NCI-H524 treated with DMSO at 0.1 percent for 48 hours (cell line): Measurements from ENCODE around the gene STK40.

Source experiments
- DNase-seq: peaks from one replicate; lab custom pipeline; 2025; lab: John Stamatoyannopoulos, UW

The STK40 gene

DNA sequence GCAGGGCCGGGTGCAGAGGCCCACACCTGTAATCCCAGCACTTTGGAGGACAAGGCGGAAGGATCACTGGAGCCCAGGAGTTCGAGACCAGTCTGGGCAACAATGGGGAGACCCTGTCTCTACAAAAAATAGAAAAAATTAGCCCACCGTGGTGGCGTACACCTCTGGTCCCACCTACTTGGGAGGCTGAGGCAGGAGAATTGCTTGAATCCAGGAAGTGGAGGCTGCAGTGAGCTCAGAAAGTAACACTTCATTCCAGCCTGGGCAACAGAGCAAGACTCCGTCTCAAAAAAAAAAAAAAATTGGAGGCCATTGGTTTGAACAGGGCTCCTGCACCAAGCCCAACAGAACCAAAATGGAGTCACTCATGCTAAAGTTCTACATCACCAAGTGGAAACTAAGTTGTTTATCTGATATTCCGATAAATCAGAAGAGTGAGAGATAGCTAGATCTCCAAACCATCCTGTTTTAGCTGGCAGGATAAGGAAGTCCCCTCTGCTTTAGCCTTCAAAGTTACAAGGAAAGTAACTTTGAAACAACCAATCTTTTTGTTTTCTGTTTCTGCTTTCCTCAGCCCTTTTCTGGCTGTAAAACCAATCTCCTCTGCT, 12.8 kb upstream of the STK40 start:
- no peak for DNase-seq

- DNase-seq, result peak; percentile 38
These were observed 11.9 kb upstream of the STK40 start, which contains the start of gene LSM10 for GRCh38 chr1:36397378-36398230. Gene LSM10, minus strand, starts transcription at chr1:36397908. Its CDS starts 3,779 bp downstream, at chr1:36394129.

- DNase-seq, result no peak
These were observed 11.3 kb upstream of the STK40 start for GRCh38 chr1:36397083-36397377.

GRCh38 chr1:36396359-36396758, 10.6 kb upstream of the STK40 start:
- DNase-seq, result no peak

DNA sequence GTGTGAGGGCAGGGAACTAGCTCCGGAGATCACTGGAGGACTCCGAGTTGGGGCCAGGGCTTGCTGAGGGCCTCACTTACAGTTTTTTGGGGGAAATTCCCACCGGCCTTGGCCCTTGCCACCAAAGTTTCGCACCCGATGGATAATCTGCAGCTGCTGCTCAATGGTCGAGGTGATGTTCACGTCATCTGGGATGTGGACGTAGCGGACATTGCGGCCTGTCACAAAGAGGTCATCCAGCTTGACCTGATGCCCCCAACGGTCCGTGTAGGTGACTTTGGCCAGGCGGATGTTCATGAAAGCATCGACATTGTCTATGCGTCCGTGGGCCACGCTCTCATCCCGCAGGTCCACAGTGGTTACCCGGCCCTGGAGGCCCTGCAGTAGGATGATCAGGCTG, 8.0 kb upstream of the STK40 start:
- DNase-seq, result no peak

DNA sequence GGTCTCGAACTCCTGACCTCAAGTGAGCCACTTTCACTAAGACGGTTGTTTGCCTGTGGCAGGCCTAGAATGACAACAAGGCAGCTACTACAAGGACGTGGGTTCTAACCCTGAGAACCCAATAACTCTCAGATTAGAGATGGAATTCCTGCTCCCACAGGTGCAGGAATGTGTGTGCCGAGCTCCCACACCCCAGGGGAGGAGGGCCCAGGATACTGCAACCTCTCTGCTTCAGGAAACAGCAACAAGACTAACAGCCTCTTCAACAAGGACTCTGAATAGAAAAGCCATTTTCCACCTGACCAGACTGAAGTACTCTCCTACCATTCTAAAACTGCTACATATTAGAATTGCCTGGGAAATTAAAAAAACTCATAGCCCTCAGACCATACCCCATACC, 7.1 kb upstream of the STK40 start:
- DNase-seq, result no peak

- no peak for DNase-seq
These were observed 5.5 kb upstream of the STK40 start for GRCh38 chr1:36391271-36391670.

- DNase-seq, result no peak
These were observed 4.7 kb upstream of the STK40 start for GRCh38 chr1:36390411-36390810.

DNA sequence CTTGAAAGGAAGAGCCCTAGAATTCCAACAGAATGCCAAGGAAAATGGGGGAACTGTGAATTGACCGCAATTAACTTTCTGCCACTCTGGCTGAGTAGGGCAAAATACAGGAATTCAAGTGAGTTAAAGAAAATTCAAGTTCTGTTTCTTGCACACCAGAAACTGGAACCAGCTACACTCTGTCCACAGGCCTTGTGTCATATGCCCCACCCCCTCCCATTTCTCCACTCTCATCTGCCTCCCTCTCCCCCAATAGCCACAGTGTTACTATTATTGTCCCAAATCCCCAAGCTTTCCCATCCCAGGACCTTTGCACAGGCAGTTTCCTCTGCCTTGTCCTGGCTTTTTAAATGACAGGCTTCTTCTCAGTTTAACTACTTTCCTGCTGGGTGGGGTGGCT, 4.3 kb upstream of the STK40 start:
- DNase-seq, result no peak

GRCh38 chr1:36389261-36389660, 3.5 kb upstream of the STK40 start:
- DNase-seq, result no peak

DNA sequence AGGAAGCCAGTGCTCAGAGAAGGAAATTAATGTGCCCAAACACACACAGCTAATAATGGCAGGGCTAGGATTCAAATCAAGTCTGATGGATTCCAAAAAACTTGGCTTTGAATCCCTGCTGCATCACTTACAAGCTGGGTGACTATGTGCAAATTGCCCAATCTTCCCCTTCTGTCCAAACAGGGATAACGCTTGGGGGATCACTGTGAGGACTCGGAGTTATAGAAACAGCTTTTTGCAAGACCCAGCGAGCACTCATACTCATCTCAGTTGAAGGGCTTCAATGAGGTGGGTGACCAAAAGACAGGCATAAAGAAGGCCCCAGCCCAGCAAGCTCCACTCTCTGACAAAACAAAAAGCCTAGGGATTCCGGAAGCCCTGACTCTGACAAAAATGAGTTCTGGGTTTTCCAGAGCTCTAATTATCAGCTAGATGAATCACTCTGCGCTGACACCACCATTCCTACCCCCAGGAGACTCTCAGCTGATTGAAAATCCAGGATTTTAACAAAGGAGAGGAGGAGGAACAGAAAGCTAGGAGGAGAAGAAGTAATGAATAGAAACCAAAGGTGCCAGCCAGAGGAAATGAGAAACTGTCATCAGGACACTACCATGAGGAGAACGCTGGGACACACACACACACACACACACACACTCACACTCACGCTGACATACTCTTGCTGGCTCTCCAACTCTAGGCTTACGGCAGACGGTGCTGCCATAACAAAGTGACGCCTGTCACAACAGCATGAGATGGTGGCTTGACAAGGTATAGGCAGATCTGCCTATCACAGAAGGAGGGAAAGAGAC, 1.6 kb upstream of the STK40 start:
- no peak for DNase-seq

GRCh38 chr1:36386265-36387140, 779 bp upstream of the STK40 start:
- DNase-seq, result no peak

DNA sequence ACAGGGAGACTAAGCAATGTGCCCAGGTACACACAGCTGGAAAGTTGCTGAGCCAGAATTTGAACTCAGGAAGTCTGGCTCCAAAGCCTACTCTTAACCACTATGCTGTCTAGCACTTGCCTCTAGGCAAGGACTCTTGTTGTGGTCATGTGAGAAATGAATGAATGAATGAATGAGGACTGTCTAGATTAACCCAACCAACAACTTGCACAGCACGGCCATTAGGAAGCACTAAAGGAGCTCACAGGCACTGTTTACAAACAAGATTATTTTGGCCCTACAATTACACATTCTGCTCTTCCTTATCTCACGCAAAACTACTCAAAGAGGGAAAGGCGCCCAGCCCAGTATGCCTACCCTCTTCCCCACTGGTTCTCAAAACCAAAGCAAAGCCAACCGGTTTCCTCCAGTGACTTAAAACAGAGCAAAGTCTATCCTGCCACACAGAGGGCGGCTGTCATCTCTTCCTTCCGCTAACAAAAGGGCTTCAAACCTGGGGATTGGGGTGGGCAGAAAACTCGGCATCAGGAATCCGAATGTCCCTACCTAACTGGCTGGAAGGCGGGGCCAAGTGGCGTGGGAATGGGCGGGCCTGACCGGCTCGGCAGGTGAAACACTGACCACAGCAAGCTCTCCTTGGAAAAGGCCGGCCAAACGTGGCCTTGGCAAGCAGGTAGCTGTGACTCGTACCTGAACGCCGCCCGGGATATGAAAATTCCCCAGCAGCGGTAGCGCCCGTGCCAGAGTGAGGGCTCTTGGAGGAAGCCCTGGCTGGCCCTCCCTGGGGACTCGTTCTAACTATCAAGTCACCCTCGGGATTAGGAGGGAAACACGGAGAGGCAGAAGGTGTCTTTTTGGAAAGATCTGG, 948 bp downstream of the STK40 start:
- DNase-seq, result no peak

GRCh38 chr1:36383240-36383639, 2.5 kb downstream of the STK40 start:
- DNase-seq, result peak; percentile 36

GRCh38 chr1:36382669-36383068, 3.1 kb downstream of the STK40 start:
- no peak for DNase-seq

GRCh38 chr1:36382231-36382630, 3.5 kb downstream of the STK40 start:
- DNase-seq, result no peak

DNA sequence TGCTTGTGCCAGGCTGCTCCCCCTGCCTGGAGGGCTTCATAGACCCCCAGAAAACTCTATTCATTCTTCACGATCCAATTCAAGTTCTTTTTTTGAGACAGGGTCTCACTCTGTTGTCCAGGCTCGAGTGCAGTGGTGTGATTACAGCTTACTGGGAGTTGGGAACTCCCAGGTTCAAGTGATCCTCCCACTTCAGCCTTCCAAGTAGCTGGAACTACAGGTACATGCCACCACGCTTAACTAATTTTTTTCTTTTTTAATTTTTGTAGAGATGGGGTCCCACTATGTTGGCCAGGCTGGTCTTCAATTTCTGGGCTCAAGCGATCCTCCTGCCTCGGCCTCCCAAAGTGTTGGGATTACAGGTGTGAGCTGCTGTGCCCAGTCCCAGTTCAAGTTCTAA, 4.3 kb downstream of the STK40 start:
- DNase-seq, result no peak

DNA sequence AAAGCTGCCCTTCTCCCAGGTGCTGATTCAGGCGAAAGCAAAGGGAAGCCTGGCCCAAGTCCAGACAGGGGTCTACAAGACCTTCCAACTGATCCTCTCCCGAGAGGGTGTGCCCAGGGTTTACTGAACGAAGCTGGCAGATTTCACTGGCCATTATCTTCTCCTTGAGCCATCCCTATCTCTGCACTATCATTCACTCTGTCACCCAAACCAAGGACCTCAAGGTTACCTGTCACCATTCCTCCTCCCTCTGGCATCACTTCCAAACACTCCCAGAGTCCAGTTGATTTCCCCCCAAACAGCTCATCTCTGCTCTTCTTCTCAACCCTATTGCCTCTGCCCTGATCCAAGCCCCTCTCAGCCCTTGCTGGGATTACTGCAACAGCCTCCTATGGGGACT, 4.9 kb downstream of the STK40 start:
- no peak for DNase-seq

DNA sequence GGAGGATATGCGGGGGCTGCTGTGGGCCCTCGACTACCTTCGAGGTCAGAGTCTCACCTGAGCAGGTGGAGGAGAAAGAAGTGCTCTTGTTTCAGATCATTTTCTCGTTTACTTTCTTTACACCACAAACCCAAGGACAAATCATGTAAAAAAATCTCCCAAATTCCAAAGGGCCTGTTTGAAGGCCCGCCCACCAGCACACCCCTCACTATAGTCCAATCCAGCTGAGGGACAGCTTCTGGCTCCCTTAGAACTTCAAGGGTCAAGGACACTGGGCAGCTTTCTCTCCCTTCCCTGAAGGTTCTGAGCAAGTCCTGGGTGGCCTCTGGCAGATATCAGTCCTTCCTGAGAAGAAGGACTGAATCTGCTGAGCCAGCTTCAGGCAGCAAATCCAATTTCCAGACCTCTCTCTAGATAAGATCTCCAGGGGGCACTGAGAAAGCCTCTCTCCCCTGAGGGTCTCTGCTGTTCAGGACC, 5.5 kb downstream of the STK40 start:
- no peak for DNase-seq

DNA sequence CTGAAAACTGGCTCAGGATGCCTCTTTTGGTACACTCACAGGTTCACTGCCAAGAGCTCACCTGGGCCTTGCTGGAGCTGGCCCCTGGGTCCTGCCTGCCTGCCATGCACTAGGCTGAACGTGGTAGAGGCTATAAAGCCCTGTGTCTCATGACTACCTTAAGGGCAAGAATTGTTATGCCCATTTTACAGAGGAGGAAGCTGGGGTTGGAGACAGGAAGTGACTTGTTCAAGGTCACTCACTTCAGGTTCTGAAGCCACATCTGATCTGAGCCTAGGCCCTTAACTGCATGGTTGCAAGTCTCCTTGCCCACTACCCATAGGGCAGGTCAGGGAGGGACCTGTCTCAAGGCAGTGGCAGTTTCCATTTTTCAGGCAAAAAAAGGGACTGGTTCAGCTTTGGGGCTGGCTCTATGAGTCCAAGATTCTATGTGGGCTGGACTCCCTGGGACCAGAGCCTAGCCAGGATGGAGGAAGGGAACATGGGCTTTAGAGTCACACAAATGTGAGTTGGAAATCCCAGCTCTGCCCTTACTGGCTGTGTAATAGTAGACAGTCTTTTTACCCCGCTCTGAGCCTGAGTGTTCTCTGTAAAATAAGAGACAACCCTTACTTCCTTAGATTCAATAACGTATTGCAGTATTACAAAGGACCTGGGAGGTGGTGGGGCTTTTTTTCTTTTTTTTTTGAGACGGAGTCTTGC, 7.8 kb downstream of the STK40 start:
- no peak for DNase-seq
